HT-29 (cell line): ENCODE measurements around the gene XRN1. TPM values are rescaled to one million over a fixed set of nuclear protein-coding genes. Genes with fewer than 3 reads are reported as not detected.
"Not testable (repeated sequence)": the region's sequence is repeated elsewhere in the genome, so short reads cannot be mapped to it uniquely, and the experiment has no call there.

Source experiments
- DNase-seq: peaks from one replicate; pipeline ENCODE4 v3.0.0-alpha.2; 2015; ENCODE audit warnings: low spot score
- total RNA-seq: library from RNA; depleted of rRNA; stranded (reverse); fragments of >200 nt; shearing (Covaris generic); gene quantifications from 2 replicates; pipeline ENCODE4 v1.2.3, GENCODE V29; 2014; rRNA removed

XRN1 gene, protein sequence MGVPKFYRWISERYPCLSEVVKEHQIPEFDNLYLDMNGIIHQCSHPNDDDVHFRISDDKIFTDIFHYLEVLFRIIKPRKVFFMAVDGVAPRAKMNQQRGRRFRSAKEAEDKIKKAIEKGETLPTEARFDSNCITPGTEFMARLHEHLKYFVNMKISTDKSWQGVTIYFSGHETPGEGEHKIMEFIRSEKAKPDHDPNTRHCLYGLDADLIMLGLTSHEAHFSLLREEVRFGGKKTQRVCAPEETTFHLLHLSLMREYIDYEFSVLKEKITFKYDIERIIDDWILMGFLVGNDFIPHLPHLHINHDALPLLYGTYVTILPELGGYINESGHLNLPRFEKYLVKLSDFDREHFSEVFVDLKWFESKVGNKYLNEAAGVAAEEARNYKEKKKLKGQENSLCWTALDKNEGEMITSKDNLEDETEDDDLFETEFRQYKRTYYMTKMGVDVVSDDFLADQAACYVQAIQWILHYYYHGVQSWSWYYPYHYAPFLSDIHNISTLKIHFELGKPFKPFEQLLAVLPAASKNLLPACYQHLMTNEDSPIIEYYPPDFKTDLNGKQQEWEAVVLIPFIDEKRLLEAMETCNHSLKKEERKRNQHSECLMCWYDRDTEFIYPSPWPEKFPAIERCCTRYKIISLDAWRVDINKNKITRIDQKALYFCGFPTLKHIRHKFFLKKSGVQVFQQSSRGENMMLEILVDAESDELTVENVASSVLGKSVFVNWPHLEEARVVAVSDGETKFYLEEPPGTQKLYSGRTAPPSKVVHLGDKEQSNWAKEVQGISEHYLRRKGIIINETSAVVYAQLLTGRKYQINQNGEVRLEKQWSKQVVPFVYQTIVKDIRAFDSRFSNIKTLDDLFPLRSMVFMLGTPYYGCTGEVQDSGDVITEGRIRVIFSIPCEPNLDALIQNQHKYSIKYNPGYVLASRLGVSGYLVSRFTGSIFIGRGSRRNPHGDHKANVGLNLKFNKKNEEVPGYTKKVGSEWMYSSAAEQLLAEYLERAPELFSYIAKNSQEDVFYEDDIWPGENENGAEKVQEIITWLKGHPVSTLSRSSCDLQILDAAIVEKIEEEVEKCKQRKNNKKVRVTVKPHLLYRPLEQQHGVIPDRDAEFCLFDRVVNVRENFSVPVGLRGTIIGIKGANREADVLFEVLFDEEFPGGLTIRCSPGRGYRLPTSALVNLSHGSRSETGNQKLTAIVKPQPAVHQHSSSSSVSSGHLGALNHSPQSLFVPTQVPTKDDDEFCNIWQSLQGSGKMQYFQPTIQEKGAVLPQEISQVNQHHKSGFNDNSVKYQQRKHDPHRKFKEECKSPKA (N-terminal part only)
- total RNA-seq = 8.1 and 18.5 TPM in 2 replicates

GRCh38 chr3:142447852-142448823 lies at the start of gene XRN1:
Gene XRN1 (minus strand): TSS chr3:142448037. CDS start chr3:142447944, 93 bp downstream.
- DNase-seq = peak; percentile 96

DNA sequence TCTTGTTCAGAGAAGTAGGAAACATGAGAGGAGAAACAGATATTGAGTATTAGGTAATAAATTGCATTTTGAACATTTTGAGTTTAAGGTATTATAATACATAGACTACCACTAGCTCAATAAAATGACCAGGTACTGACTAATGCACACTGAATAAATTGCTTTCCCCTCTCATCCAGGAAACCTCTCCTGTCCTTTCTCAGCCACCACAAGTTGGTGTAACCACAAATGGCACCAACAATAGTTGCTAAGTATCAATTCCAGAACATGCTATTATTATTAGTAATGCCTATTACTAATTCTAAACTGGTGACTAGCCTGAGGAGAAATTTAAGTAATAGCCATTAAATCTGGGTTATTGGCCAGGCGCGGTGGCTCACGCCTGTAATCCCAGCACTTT lies 47.3 kb upstream of the XRN1 start:
- no peak for DNase-seq

- DNase-seq = no peak
Measured at GRCh38 chr3:142492184-142492583, 44.3 kb upstream of the XRN1 start.

DNA sequence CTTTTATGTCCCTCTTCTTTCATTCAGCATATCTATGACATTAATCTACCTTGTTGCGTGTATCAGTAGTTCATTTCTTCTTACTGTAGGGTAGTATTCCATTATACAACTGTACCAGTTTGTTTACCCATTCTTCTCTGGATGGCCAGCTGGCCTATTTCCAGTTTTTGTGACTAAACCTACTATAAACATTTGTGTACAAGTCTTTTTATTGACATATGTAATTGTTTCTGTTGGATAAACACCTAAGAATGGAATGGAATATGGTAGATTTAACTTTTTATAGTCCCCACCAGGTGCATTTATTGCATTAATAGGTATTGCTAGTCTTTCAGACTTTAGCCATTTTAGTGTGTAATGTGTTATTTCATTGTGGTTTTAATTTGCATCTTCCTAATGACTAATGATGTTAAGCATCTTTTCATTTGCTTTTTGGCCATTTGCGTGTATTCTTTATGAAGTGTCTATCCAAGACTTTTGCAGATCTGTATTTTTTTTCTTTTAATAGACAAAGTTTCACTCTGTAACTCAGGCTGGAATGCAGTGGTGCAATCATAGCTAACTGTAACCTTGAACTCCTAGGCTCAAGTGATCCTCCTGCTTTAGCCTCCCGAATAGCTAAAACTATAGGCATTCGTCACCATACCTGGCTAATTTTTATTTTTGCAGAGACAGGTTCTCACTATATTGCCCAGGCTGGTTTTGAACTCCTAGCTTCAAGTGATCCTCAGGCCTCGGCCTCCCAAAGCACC lies 41.9 kb upstream of the XRN1 start:
- DNase-seq = no peak

- DNase-seq = no peak
Measured at GRCh38 chr3:142484912-142485435, 37.1 kb upstream of the XRN1 start.

- DNase-seq = no peak
Measured at GRCh38 chr3:142481196-142481595, 33.4 kb upstream of the XRN1 start.

GRCh38 chr3:142470826-142471225 lies 23.0 kb upstream of the XRN1 start:
- no peak for DNase-seq

DNA sequence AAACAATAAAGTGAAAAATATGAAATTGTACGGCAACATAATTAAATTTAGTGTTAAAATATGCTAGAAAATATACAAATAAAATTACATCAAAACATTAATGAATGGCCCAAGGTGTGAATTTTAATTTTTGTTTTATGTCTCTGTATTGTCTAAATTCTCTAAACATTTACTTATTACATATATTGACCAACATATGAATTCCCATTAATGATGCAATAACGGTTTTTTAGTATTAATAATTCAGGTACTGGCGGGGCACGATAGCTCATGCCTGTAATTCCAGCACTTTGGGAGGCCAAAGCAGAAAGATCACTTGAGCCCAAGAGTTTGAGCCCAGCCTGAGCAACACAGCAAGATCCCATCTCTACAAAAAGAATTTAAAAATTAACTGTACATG lies 20.6 kb upstream of the XRN1 start:
- DNase-seq = no peak

- no peak for DNase-seq
Measured at GRCh38 chr3:142467768-142468167, 19.9 kb upstream of the XRN1 start.

- DNase-seq = no peak
Measured at GRCh38 chr3:142460689-142461088, 12.9 kb upstream of the XRN1 start.

GRCh38 chr3:142459929-142460328 lies 12.1 kb upstream of the XRN1 start:
- DNase-seq = no peak

GRCh38 chr3:142459096-142459495 lies 11.3 kb upstream of the XRN1 start:
- DNase-seq = no peak

DNA sequence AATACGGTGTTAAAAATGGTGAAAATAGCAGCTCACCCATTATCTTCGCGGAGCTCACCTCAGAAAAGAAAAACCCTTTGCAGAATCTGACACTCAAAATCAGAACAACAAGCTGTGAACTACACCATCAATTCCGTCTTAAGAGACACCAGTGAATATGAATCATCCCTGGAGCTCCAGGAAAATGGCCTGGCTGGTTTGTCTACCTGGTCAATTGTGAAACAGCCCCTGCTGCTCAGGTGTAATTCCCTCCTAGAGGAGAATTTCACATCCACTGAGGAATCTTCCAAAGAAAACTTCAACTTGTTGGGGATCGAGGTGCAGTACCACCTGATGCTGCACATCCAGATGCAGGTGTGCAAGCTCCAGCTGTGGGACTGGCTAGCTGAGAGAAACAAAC lies 3.0 kb upstream of the XRN1 start:
- DNase-seq = no peak

DNA sequence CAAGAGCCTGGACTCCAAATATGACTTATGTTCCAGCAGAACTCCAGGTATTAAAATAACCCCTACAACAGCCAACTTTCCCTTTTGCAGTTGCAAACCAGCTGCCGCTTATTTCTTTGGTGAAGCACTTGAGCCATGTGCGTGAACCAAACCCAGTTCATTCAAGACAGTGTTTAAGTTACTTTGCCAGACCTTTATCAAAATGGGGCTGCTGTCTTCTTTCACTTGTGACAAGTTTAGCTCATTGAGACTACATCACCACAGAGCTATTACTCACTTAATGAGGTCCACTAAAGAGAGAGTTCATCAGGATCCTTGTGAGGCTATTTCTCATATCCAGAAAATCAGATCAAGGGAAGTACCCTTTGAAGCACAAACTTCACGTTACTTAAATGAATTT lies 2.4 kb upstream of the XRN1 start:
- no peak for DNase-seq

DNA sequence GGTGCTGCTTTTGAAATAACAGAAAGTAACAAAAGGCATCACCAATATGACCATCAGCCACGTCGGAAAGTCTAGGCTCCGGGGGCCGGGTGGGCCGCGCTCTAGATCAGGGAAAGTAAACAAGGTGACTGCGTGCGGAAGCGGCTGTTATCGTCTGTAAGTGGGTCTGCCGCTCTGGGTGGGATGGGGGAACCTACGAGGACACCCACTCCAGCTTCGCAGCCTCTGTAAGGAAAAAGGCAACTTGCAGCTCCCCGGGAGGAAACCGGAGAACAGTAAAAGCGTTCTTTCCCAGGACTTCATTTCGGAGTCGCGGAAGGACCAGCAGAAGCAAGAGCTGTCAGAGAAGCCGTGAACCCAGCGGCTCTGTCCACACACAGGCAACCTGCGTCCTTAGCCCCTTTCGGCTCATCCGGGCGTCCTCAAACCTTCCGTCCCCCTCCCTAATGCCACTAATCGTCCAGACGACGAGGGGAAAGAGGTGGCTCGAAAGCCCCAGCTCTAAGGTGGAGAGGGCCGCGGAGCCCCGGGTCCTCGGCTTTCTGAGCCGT lies 461 bp downstream of the XRN1 start:
- DNase-seq = peak; percentile 56

GRCh38 chr3:142445816-142446254 lies 2.0 kb downstream of the XRN1 start:
- DNase-seq = peak; percentile 12

- no peak for DNase-seq
Measured at GRCh38 chr3:142444343-142444742, 3.5 kb downstream of the XRN1 start.

DNA sequence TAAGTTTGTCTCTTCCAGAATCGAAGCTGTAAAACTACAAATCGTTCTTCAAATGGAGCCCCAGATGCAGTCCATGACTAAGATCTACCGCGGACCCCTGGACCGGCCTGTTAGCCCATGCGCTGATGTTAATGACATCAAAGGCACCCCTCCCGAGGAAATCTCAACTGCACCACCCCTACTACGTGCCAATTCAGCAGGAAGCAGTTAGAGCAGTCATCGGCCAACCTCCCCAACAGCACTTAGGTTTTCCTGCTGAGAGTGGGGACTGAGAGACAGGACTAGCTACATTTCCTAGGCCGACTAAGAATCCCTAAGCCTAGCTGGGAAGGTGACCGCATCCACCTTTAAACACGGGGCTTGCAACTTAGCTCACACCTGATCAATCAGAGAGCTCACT lies 4.8 kb downstream of the XRN1 start:
- DNase-seq = not testable (repeated sequence)
